Activated B cell treated with CpG ODN at 0.5 μM for 24 hours (primary cell): ENCODE results near the gene CEP89. TPM values are rescaled to one million over a fixed set of nuclear protein-coding genes. Genes with fewer than 3 reads are reported as not detected.

Experiments used
- ATAC-seq: fragments of 200-7000 bp; cut with Tn5 transposase; one replicate; pipeline ENCODE4 v1.10.0; 2021; ENCODE audit warnings: low read depth, mild to moderate bottlenecking, moderate library complexity
- CTCF ChIA-PET: fragments of 350-600 bp; sonication (Branson Sonifier 250); formaldehyde crosslinking; loops from one replicate; lab custom pipeline; 2021; ENCODE audit warnings: antibody characterized with exemption; lab: Charles Lee
- POLR2A ChIA-PET: fragments of 350-600 bp; sonication (Branson Sonifier 250); formaldehyde crosslinking; loops from one replicate; lab custom pipeline; 2021; ENCODE audit warnings: antibody characterized with exemption; lab: Charles Lee
- DNase-seq: peaks from one replicate; pipeline ENCODE4 v3.0.0; 2022
- H3K27ac Mint-ChIP-seq: one replicate; pipeline ENCODE4 v1.8.0; 2020; ENCODE audit warnings: mixed read lengths
- H3K27me3 Mint-ChIP-seq: one replicate; pipeline ENCODE4 v1.8.0; 2021; ENCODE audit warnings: mixed read lengths
- H3K36me3 Mint-ChIP-seq: one replicate; pipeline ENCODE4 v1.8.0; 2021; ENCODE audit warnings: low read depth, mixed read lengths
- H3K4me1 Mint-ChIP-seq: one replicate; pipeline ENCODE4 v1.8.0; 2021; ENCODE audit warnings: mixed read lengths
- H3K4me3 Mint-ChIP-seq: one replicate; pipeline ENCODE4 v1.8.0; 2020; ENCODE audit warnings: mild to moderate bottlenecking, mixed read lengths
- H3K9me3 Mint-ChIP-seq: one replicate; pipeline ENCODE4 v1.8.0; 2020; ENCODE audit warnings: mixed read lengths
- intact Hi-C: fragments of 100-400 bp; cut with micrococcal nuclease; formaldehyde crosslinking; loops from one replicate; pipeline ENCODE4 v1.15.1; 2024
- total RNA-seq: library from RNA; stranded (reverse); gene quantifications from 2 replicates; pipeline ENCODE4 v1.2.3, GENCODE V29; 2022
- TF ChIP-seq, protein P1 (sequence below): fragments of 200-600 bp; IDR thresholded peaks from one replicate; pipeline ENCODE4 v1.8.0; 2022; ENCODE audit warnings: antibody characterized with exemption, mild to moderate bottlenecking

The CEP89 gene
- total RNA-seq, 1 donor from 2014 or later = 19.4 TPM

DNA sequence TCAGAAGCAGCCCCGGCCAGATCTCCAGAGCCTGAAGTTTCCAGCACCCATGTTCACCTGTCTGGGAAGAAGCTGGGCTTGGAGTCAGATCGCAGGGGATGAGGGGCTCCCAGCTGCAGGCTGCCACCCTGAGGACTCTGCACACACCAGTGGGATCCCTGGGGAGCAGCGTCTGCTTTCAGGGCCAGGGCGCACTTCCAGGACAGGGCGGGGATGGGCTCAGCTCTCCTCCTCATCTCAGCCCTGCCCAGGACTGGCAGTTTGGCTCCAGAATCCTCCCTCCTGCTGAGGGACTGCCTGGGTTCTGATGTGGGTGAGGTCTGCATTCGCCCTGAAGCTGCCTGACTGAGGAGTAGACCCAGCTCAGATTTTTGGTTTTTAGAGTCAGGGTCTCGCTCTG, 105.7 kb downstream of the CEP89 start:
- no peaks in the 10 kb centered on the region for H3K9me3 Mint-ChIP-seq
- H3K4me1 Mint-ChIP-seq = no peaks in the 10 kb centered on the region
- TF ChIP-seq, protein P1, sequence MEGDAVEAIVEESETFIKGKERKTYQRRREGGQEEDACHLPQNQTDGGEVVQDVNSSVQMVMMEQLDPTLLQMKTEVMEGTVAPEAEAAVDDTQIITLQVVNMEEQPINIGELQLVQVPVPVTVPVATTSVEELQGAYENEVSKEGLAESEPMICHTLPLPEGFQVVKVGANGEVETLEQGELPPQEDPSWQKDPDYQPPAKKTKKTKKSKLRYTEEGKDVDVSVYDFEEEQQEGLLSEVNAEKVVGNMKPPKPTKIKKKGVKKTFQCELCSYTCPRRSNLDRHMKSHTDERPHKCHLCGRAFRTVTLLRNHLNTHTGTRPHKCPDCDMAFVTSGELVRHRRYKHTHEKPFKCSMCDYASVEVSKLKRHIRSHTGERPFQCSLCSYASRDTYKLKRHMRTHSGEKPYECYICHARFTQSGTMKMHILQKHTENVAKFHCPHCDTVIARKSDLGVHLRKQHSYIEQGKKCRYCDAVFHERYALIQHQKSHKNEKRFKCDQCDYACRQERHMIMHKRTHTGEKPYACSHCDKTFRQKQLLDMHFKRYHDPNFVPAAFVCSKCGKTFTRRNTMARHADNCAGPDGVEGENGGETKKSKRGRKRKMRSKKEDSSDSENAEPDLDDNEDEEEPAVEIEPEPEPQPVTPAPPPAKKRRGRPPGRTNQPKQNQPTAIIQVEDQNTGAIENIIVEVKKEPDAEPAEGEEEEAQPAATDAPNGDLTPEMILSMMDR = no peak
- ChIA-PET CTCF (no interaction called here), POLR2A (no interaction called here)
- no peak overlapping the region for H3K27ac Mint-ChIP-seq
- no peak overlapping the region for H3K4me3 Mint-ChIP-seq
- DNase-seq (no peak), ATAC-seq (no peak)
- intact Hi-C loops = no loop called here
- no peaks in the 10 kb centered on the region for H3K36me3 Mint-ChIP-seq
- no peaks in the 10 kb centered on the region for H3K27me3 Mint-ChIP-seq

DNA sequence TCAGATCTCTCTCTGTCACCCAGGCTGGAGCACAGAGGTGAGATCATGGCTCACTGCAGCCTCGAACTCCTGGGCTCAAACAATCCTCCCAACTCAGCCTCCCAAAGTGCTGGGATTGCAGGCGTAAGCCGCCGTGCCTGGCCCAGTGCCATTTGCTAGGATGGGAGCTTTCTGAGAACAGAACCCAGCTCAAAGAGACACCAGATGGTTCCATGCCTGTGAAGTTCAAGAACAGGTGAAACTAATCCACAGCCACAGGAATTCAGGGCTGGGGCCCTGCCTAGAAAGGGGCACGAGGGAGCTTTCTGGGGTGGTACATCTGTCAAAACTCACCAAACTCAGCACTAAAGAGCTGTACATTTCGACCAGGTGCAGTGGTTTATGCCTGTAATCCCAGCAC, 106.4 kb downstream of the CEP89 start:
- ChIA-PET POLR2A (no interaction called here), CTCF (no interaction called here)
- Mint-ChIP-seq H3K4me1 (no peaks in the 10 kb centered on the region), H3K4me3 (no peak overlapping the region), H3K9me3 (no peaks in the 10 kb centered on the region), H3K27ac (no peak overlapping the region), H3K36me3 (no peaks in the 10 kb centered on the region), H3K27me3 (no peaks in the 10 kb centered on the region)
- TF ChIP-seq, protein P1 = no peak
- ATAC-seq (no peak), DNase-seq (no peak)
- intact Hi-C loops = no loop called here

DNA sequence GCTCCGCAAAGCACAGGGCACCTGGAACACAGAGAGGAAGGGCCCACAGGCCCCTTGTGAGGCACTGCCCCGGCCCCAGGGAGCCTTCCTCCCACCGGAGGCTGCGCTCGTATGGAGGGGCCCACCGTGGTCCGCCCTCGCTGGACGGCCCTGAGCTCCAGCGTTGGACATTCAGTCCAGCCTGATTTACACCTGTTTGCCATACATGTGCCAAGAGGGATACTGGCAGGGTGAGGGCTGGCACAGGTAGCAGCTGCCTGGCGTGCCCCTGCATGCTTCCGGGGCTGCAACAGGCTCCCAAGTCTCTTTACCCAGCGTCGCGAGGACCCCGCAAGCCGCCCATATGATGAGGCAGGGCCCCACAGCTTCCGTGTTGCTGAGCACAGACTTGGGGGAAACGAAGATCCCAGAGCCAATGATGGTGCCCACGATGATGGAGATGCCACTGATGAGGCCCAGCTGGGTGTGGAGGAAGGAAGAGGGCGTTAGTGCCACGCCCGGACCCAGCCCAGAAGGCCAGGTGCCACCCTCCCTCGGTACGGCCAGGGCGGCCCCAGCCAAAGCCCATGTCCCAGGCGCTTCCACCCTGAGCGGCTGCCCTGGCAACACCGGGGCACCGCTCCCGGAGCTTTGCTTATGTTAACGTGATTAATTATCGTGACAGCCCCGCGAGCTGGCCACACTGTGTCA, 107.3 kb downstream of the CEP89 start:
- no peak overlapping the region for H3K4me3 Mint-ChIP-seq
- H3K27me3 Mint-ChIP-seq = no peaks in the 10 kb centered on the region
- H3K9me3 Mint-ChIP-seq = no peaks in the 10 kb centered on the region
- intact Hi-C loops = no loop called here
- ATAC-seq (no peak), DNase-seq (no peak)
- H3K4me1 Mint-ChIP-seq = no peaks in the 10 kb centered on the region
- TF ChIP-seq, protein P1 = no peak
- no peaks in the 10 kb centered on the region for H3K36me3 Mint-ChIP-seq
- H3K27ac Mint-ChIP-seq = no peak overlapping the region
- POLR2A ChIA-PET = no interaction called here
- CTCF ChIA-PET = no interaction called here

DNA sequence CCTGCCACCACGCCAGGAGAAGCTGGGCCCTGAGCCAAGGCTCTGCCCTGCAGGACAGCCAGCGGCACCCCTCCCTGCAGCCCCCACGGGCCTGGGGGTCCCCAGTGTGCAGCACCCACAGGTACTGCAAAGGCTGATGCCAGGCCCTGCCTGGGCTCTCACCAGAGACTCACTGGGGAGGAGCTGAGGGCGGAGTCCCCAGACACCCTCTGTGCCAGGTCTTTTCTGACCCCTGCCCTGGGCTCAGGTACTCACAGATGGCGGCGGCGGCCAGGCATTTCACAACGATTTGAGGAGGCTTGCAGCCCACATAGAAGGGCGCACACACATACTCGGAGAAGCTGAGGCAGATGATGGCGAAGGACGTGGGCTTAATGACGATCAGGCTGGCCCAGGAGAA, 107.9 kb downstream of the CEP89 start:
- ChIA-PET POLR2A (no interaction called here), CTCF (no interaction called here)
- no peaks in the 10 kb centered on the region for H3K9me3 Mint-ChIP-seq
- no peaks in the 10 kb centered on the region for H3K4me1 Mint-ChIP-seq
- TF ChIP-seq, protein P1 = no peak
- H3K27me3 Mint-ChIP-seq = no peaks in the 10 kb centered on the region
- intact Hi-C loops = no loop called here
- H3K27ac Mint-ChIP-seq = no peak overlapping the region
- ATAC-seq = no peak
- H3K36me3 Mint-ChIP-seq = no peaks in the 10 kb centered on the region
- no peak for DNase-seq
- H3K4me3 Mint-ChIP-seq = no peak overlapping the region

DNA sequence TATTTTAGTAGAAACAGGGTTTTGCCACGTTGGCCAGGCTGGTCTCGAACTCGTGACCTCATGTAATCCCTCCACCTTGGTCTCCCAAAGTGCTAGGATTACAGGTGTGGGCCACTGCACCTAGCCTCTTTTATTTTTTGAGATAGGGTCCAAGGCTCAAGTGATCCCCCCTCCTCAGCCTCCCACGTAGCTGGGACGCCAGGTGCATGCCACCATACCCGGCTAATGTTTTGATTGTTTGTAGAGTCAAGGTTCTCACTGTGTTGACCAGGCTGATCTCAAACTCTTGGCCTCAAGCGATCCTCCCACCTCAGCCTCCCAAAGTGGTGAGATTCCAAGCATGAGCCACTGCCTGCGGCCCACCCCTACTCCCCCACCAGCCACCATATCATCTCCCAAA, 108.5 kb downstream of the CEP89 start:
- Mint-ChIP-seq H3K9me3 (no peaks in the 10 kb centered on the region), H3K27ac (no peak overlapping the region), H3K36me3 (no peaks in the 10 kb centered on the region), H3K4me1 (no peaks in the 10 kb centered on the region), H3K27me3 (no peaks in the 10 kb centered on the region), H3K4me3 (no peak overlapping the region)
- TF ChIP-seq, protein P1 = no peak
- intact Hi-C loops = no loop called here
- DNase-seq (no peak), ATAC-seq (no peak)
- POLR2A ChIA-PET = no interaction called here
- CTCF ChIA-PET = no interaction called here
